Glomerular visceral epithelial cell (primary cell): Measurements from ENCODE around the gene NCF4.

ENCODE experiments used
- DNase-seq: peaks from one replicate; pipeline ENCODE4 v3.0.0-alpha.2; 2016; ENCODE audit errors: extremely low spot score

Gene NCF4

GRCh38 chr22:36864454-36865215 lies 3.8 kb downstream of the NCF4 start:
- DNase-seq, result no peak

GRCh38 chr22:36865346-36865745 lies 4.5 kb downstream of the NCF4 start:
- no peak for DNase-seq

- DNase-seq, result no peak
Observed at GRCh38 chr22:36867695-36868094, 6.9 kb downstream of the NCF4 start.

- DNase-seq, result no peak
Observed at GRCh38 chr22:36868546-36869181, 7.9 kb downstream of the NCF4 start.

GRCh38 chr22:36870250-36870649 lies 9.4 kb downstream of the NCF4 start:
- no peak for DNase-seq

- DNase-seq, result peak; percentile 1
Observed at GRCh38 chr22:36871669-36872081, 10.9 kb downstream of the NCF4 start.

GRCh38 chr22:36872084-36872483 lies 11.3 kb downstream of the NCF4 start:
- DNase-seq, result no peak

GRCh38 chr22:36872866-36873498 lies 12.2 kb downstream of the NCF4 start:
- no peak for DNase-seq

GRCh38 chr22:36873614-36874308 lies 13.0 kb downstream of the NCF4 start:
- DNase-seq, result peak; percentile 50

- DNase-seq, result no peak
Observed at GRCh38 chr22:36874309-36874696, 13.5 kb downstream of the NCF4 start.

- DNase-seq, result no peak
Observed at GRCh38 chr22:36874736-36875135, 13.9 kb downstream of the NCF4 start.

GRCh38 chr22:36875741-36876140 lies 14.9 kb downstream of the NCF4 start:
- no peak for DNase-seq

- DNase-seq, result no peak
Observed at GRCh38 chr22:36879775-36880174, 19.0 kb downstream of the NCF4 start.

GRCh38 chr22:36881504-36882245 lies 20.9 kb downstream of the NCF4 start:
- no peak for DNase-seq

GRCh38 chr22:36884349-36885158 lies 23.7 kb downstream of the NCF4 start:
- no peak for DNase-seq

GRCh38 chr22:36885474-36885873 lies 24.7 kb downstream of the NCF4 start:
- no peak for DNase-seq

- no peak for DNase-seq
Observed at GRCh38 chr22:36886016-36886415, 25.2 kb downstream of the NCF4 start.

GRCh38 chr22:36887162-36887561 lies 26.4 kb downstream of the NCF4 start:
- DNase-seq, result no peak

GRCh38 chr22:36891646-36892045 lies 30.8 kb downstream of the NCF4 start:
- DNase-seq, result no peak

GRCh38 chr22:36892292-36892691 lies 31.5 kb downstream of the NCF4 start:
- no peak for DNase-seq

- DNase-seq, result no peak
Observed at GRCh38 chr22:36893262-36893661, 32.5 kb downstream of the NCF4 start.
